Measurements from ENCODE around the gene ACBD4. TPM values are rescaled to one million over a fixed set of nuclear protein-coding genes. Genes with fewer than 3 reads are reported as not detected.

The ACBD4 gene
- total RNA-seq, 1 donor from 2014 or later = 3.0 TPM

GRCh38 chr17:45104497-45104896, 31.0 kb upstream of the ACBD4 start:
- no peak for DNase-seq

- DNase-seq = no peak
These were observed 30.4 kb upstream of the ACBD4 start for GRCh38 chr17:45104907-45105624.

- DNase-seq = no peak
These were observed 29.4 kb upstream of the ACBD4 start for GRCh38 chr17:45106096-45106495.

GRCh38 chr17:45106582-45106981, 28.9 kb upstream of the ACBD4 start:
- no peak for DNase-seq

- DNase-seq = no peak
These were observed 28.0 kb upstream of the ACBD4 start for GRCh38 chr17:45107293-45108010.

GRCh38 chr17:45108051-45108450, 27.4 kb upstream of the ACBD4 start:
- no peak for DNase-seq

- DNase-seq = no peak
These were observed 26.6 kb upstream of the ACBD4 start for GRCh38 chr17:45108595-45109521.

GRCh38 chr17:45110676-45111611, 24.5 kb upstream of the ACBD4 start:
- no peak for DNase-seq

GRCh38 chr17:45111850-45112249, 23.6 kb upstream of the ACBD4 start:
- DNase-seq = no peak

- DNase-seq = no peak
These were observed 22.7 kb upstream of the ACBD4 start for GRCh38 chr17:45112559-45113423.

- DNase-seq = no peak
These were observed 22.1 kb upstream of the ACBD4 start for GRCh38 chr17:45113424-45113754.

GRCh38 chr17:45114117-45114932, 21.2 kb upstream of the ACBD4 start:
- no peak for DNase-seq

- DNase-seq = no peak
These were observed 20.4 kb upstream of the ACBD4 start for GRCh38 chr17:45115015-45115625.

- DNase-seq = no peak
These were observed 19.6 kb upstream of the ACBD4 start for GRCh38 chr17:45115871-45116270.

- no peak for DNase-seq
These were observed 19.0 kb upstream of the ACBD4 start for GRCh38 chr17:45116434-45117016.

- no peak for DNase-seq
These were observed 18.2 kb upstream of the ACBD4 start for GRCh38 chr17:45117334-45117733.

GRCh38 chr17:45117848-45118646, 17.4 kb upstream of the ACBD4 start:
- no peak for DNase-seq

GRCh38 chr17:45118691-45119090, 16.8 kb upstream of the ACBD4 start:
- DNase-seq = no peak
